ENCODE measurements around the gene SLC22A17. TPM values are rescaled to one million over a fixed set of nuclear protein-coding genes. Genes with fewer than 3 reads are reported as not detected.

SLC22A17 gene
- total and polyA plus RNA-seq, 2 of the 8 experiments (the other 6 are each of a cell fraction or from before 2014, with no cell fraction given), result 43.0 to 49.0 TPM

GRCh38 chr14:23382731-23383440 lies 30.2 kb upstream of the SLC22A17 start (continued):
- TF ChIP-seq HDAC2 (IDR thresholded peaks at IDR 0.05; ENCODE audit: borderline replicate concordance in 1 of 2, low read depth in 2 of 2, low read length in 2 of 2) (no peak), HDAC6 (IDR thresholded peaks at IDR 0.05; ENCODE audit: low read depth, low read length) (no peak), CREB1 (IDR thresholded peaks at IDR 0.05) (no peak), POU5F1 (IDR thresholded peaks at IDR 0.05; ENCODE audit: low read depth, low read length) (no peak), JUN (IDR thresholded peaks at IDR 0.05; ENCODE audit: low read depth, low read length) (no peak), YY1 (IDR thresholded peaks at IDR 0.05; ENCODE audit: low read depth, low read length) (no peak), ASH2L (IDR thresholded peaks at IDR 0.05; ENCODE audit: low read length) (no peak), ZNF274 (IDR thresholded peaks at IDR 0.05; ENCODE audit: borderline replicate concordance, extremely low read depth, low read length) (no peak)

Data from H1 (cell line).